Stimulated activated CD4-positive, alpha-beta T cell treated with anti-CD3 and anti-CD28 coated beads, Interleukin-2, amount 100 ng/mL, for 4 hours (primary cell): ENCODE measurements around the gene ENKD1.
A peak's percentile ranks its signal among the peaks of the same experiment; 100 is the strongest.

Experiments used
- DNase-seq: peaks from one replicate; pipeline ENCODE4 v3.0.0-alpha.2; 2020; ENCODE audit warnings: low read depth

The ENKD1 gene

GRCh38 chr16:67663877-67664222 is 2.7 kb downstream of the ENKD1 start:
- no peak for DNase-seq

- no peak for DNase-seq
Observed at GRCh38 chr16:67663151-67663876, 3.2 kb downstream of the ENKD1 start.

- DNase-seq, result no peak
Observed at GRCh38 chr16:67662653-67663010, 3.9 kb downstream of the ENKD1 start.

GRCh38 chr16:67661886-67662652 is 4.5 kb downstream of the ENKD1 start:
- no peak for DNase-seq

- no peak for DNase-seq
Observed at GRCh38 chr16:67661101-67661761, 5.3 kb downstream of the ENKD1 start.

- peak; percentile 94 for DNase-seq
Observed at GRCh38 chr16:67660564-67661028, 6.0 kb downstream of the ENKD1 start, which contains the start of gene PARD6A. TSS of gene PARD6A (plus strand) at chr16:67660960. CDS start at chr16:67661039, 79 bp downstream.

- peak; percentile 90 for DNase-seq
Observed at GRCh38 chr16:67659675-67660563, 6.6 kb downstream of the ENKD1 start, which contains the start of gene ACD. TSS of gene ACD (minus strand) at chr16:67660260. CDS start at chr16:67660220, 40 bp downstream.

GRCh38 chr16:67658849-67659674 is 7.5 kb downstream of the ENKD1 start:
- DNase-seq, result no peak

- DNase-seq, result no peak
Observed at GRCh38 chr16:67657751-67658518, 8.6 kb downstream of the ENKD1 start.

GRCh38 chr16:67657017-67657608 is 9.4 kb downstream of the ENKD1 start:
- DNase-seq, result no peak

- no peak for DNase-seq
Observed at GRCh38 chr16:67656344-67657016, 10.1 kb downstream of the ENKD1 start.

GRCh38 chr16:67655363-67655762 is 11.2 kb downstream of the ENKD1 start:
- no peak for DNase-seq

GRCh38 chr16:67654403-67654911 is 12.1 kb downstream of the ENKD1 start:
- no peak for DNase-seq

- no peak for DNase-seq
Observed at GRCh38 chr16:67653789-67654402, 12.7 kb downstream of the ENKD1 start.

GRCh38 chr16:67653128-67653788 is 13.3 kb downstream of the ENKD1 start:
- no peak for DNase-seq

- DNase-seq, result no peak
Observed at GRCh38 chr16:67652578-67653127, 13.9 kb downstream of the ENKD1 start.

- no peak for DNase-seq
Observed at GRCh38 chr16:67651847-67652246, 14.7 kb downstream of the ENKD1 start.

GRCh38 chr16:67651039-67651438 is 15.5 kb downstream of the ENKD1 start:
- no peak for DNase-seq
